Vagina (tissue), 2 donors: ENCODE results near the gene CACNG1.

Source experiments
- CTCF ChIP-seq, 3 experiments: fragments of 450-650 bp in 2 of 3; fragments of 200-600 bp in 1 of 3; sonication (generic) in 1 of 3; IDR thresholded peaks; one replicate each; pipeline ENCODE4 v1.5.1; 2017 to 2019; ENCODE audit warnings: antibody characterized with exemption in 3 of 3, mild to moderate bottlenecking in 2 of 3, moderate library complexity in 2 of 3
- POLR2AphosphoS5 ChIP-seq, 2 donors: sonication (generic); formaldehyde crosslinking; IDR thresholded peaks; one replicate each; pipeline ENCODE4 v1.9.0; 2017; ENCODE audit warnings: antibody characterized with exemption in 2 of 2, mild to moderate bottlenecking in 2 of 2, low read depth in 1 of 2; ENCODE audit not compliant: insufficient read depth in 1 of 2

GRCh38 chr17:67016039-67016762, 28.2 kb upstream of the CACNG1 start:
- TF ChIP-seq CTCF (IDR thresholded peaks at IDR 0.05) (no peak), POLR2AphosphoS5 (IDR thresholded peaks at IDR 0.05; ENCODE audit: insufficient read depth in 1 of 2, low read depth in 1 of 2) (no peak)
